Left ventricle myocardium inferior (tissue), 1 donor: Measurements from ENCODE around the gene ZBTB45. TPM values are rescaled to one million over a fixed set of nuclear protein-coding genes. Genes with fewer than 3 reads are reported as not detected.
A peak's percentile ranks its signal among the peaks of the same experiment; 100 is the strongest.

Experiments used
- DNase-seq: peaks from one replicate; pipeline ENCODE4 v3.0.0-alpha.2; 2020
- H3K27ac ChIP-seq: fragments of 200-600 bp; replicated peaks from 2 replicates; pipeline ENCODE4 v1.8.0; 2021
- H3K27me3 ChIP-seq: fragments of 200-600 bp; 2 replicates; pipeline ENCODE4 v1.8.0; 2021; ENCODE audit warnings: low read depth
- H3K36me3 ChIP-seq: fragments of 200-600 bp; 2 replicates; pipeline ENCODE4 v1.8.0; 2021
- H3K4me1 ChIP-seq: fragments of 200-600 bp; 2 replicates; pipeline ENCODE4 v1.8.0; 2021
- H3K4me3 ChIP-seq: fragments of 200-600 bp; 2 replicates; pipeline ENCODE4 v1.8.0; 2021; ENCODE audit warnings: mild to moderate bottlenecking, moderate library complexity
- H3K9me3 ChIP-seq: fragments of 200-600 bp; replicated peaks from 2 replicates; pipeline ENCODE4 v1.8.0; 2021
- intact Hi-C: fragments of 100-400 bp; cut with micrococcal nuclease; formaldehyde crosslinking; loops from one replicate; pipeline ENCODE4 v1.11.0; 2022
- total RNA-seq: library from RNA; stranded (reverse); fragmentation: NEBNext Ultra II Directional; extraction: Animal tissue kit (Norgen Biotek cat#: 25700); gene quantifications from one replicate; pipeline ENCODE4 v1.2.1, GENCODE V29; 2021
- TF ChIP-seq, protein P1 (sequence below): fragments of 200-600 bp; IDR thresholded peaks from 2 replicates; pipeline ENCODE4 v1.8.0; 2021; ENCODE audit warnings: antibody characterized with exemption, mild to moderate bottlenecking, borderline replicate concordance
- donor health status: DM: no; HTN: yes; CAD: no; lungs with severe emphysema.

Gene ZBTB45
- total RNA-seq, 1 donor from 2014 or later: 10.2 TPM

DNA sequence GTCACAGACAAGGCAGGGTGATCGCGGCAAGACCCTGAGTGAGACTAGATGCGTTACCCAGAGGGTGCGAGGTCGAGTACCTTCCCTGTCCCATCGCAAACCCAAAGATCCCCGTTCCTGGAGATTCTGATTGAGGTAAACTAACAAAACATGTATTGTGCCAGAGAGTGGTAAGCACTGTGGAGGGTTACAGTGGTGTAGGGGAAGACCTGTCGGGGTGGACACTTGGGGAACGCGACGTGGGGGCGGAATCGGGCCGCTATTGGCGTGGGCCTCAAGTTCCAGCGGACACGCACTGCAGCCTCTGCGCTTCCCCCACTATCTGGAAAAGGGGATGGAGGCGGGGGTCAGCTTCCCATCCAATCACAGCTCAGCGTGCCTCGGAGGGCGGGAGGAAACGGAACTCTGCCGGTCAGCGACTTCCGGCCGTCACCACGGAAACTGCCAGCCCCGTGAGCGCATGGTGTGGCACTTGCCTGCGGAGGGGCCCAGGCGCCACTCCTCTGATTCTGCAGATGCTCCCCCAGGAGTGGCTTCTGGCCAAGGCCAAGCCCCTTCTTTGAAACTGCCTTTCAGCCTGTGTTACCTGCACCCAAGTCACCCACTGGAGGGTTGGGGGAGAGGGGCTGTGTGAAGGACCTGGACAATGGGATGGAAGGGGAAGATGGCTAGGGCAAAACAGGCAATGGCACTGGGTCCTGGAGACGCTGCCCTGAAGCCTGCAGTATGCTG, 39.8 kb upstream of the ZBTB45 start:
- TF ChIP-seq, protein P1, sequence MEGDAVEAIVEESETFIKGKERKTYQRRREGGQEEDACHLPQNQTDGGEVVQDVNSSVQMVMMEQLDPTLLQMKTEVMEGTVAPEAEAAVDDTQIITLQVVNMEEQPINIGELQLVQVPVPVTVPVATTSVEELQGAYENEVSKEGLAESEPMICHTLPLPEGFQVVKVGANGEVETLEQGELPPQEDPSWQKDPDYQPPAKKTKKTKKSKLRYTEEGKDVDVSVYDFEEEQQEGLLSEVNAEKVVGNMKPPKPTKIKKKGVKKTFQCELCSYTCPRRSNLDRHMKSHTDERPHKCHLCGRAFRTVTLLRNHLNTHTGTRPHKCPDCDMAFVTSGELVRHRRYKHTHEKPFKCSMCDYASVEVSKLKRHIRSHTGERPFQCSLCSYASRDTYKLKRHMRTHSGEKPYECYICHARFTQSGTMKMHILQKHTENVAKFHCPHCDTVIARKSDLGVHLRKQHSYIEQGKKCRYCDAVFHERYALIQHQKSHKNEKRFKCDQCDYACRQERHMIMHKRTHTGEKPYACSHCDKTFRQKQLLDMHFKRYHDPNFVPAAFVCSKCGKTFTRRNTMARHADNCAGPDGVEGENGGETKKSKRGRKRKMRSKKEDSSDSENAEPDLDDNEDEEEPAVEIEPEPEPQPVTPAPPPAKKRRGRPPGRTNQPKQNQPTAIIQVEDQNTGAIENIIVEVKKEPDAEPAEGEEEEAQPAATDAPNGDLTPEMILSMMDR: no peak
- Histone ChIP-seq H3K9me3 (no peaks in the 10 kb centered on the region), H3K36me3 (peaks cover 19% of the 10 kb centered on the region), H3K4me1 (peaks cover 81% of the 10 kb centered on the region), H3K27me3 (no peaks in the 10 kb centered on the region), H3K27ac (peak overlapping the region; percentile 100), H3K4me3 (peak overlapping the region; percentile 87)
- peak; percentile 90 for DNase-seq
- intact Hi-C loops: no loop called here

DNA sequence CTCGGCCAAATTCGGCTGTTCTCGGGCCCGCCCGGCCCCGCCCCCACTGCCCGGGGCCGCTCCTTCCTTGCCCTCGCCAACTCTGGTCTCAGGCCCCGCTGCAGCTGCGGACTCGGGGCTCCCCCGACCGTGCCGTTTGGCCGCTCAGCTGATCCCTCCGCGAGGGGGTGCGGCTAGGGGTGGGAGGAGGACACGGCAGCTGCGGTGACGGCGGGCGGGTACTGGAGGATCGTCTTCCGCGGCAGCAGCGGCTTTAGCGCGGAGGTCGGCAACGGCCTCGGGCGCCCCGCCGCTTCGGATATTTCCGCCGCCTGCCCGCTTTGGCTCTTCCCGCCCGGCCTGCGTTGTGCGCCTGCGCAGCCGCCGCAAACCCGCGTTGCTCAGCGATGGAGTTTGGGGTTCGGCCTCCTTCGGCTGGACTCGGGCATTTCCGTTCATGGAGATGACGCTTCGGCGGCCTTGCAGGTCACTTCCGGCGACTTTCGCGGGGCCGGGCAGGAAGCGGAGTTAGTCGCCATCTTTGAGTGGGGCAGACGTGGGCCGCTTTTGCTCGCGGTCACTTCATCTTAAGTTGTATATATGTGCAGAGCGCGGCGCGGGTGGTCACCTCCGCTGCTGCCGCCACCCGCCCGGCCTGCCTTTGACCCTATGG, 39.1 kb upstream of the ZBTB45 start:
- H3K27ac ChIP-seq: peak overlapping the region; percentile 100
- H3K9me3 ChIP-seq: no peaks in the 10 kb centered on the region
- TF ChIP-seq, protein P1: no peak
- H3K4me3 ChIP-seq: peak overlapping the region; percentile 87
- DNase-seq: peak; percentile 99
- H3K4me1 ChIP-seq: peaks cover 88% of the 10 kb centered on the region
- no peaks in the 10 kb centered on the region for H3K27me3 ChIP-seq
- intact Hi-C loops: no loop called here
- peaks cover 19% of the 10 kb centered on the region for H3K36me3 ChIP-seq

DNA sequence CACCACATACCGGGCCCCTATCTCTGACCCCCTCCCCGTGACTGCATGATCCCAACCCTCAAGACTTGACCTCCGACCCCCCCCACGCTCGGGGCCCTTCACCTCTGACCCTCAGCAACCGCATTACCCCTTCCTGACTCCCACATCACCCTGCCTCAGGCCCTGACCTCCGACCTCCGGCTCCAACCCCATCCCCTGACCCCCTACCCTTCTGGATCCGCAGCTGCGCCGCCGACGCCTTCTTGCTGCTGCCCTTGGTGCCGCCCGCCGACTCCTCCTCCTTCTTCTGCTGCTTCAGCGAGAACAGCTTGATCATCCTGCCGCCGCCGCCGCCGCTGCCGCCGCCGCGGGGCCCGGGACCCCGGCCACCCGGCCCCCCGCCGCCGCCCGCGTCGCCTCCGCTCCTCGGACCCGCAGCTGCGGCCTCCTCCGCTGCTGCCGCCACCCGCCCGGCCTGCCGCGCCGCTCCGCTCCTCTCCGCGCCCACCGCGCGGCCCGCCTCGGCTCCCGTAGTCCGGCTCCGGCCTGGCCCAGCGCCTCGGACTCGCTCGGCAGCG, 38.5 kb upstream of the ZBTB45 start, which contains the start of gene UBE2M:
Gene UBE2M, minus strand, starts transcription at position 546 of the 557 bp plus-strand sequence. Its CDS starts 230 bp downstream, at position 316.
- Histone ChIP-seq H3K4me3 (peak within 1 kb of the TSS; percentile 87), H3K4me1 (peaks cover 88% of the 10 kb centered on the region), H3K27me3 (no peaks in the 10 kb centered on the region), H3K27ac (peak within 1 kb of the TSS; percentile 100), H3K36me3 (peaks cover 25% of the 10 kb centered on the region), H3K9me3 (no peaks in the 10 kb centered on the region)
- intact Hi-C loops: no loop called here
- TF ChIP-seq, protein P1: no peak
- DNase-seq: peak; percentile 58

DNA sequence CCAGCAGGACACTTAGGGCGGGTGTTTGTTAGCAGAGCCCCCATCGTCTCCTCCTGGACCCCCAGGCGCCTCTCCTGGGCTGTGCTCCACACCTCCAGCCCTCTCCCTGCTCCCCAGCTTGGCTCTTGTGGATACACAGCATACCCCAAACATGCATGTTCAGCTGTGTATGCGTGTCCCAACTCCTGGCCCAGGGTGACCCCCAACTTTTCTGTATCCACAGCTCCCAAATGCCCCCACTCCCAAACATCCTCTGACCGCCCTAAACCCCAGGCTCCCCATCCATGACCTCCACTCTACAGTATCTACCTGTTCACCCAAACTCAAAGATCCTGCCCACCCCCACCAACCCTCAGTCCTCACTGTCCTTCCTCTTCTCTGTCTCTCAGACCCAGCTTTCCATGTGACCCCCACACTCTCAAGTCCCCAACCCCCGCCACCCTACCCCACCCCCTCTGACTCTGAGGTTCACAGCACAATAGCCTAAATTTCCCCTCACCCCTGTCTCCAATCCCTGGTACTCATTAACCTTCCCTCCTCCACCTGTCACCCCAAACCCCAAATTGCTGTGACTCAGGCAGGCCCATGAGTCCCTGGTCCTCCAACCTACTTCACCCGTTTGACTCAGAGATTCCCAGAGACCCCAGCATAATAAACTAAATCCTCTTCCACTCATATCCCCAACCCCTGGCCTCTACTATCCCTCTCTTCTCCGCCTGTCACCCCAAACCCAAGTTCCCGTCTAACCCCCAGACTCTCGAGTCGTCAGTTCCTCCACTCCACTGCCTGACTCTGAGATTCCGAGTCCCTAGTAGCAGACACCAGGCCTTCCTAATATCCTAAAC, 37.8 kb upstream of the ZBTB45 start:
- peak; percentile 13 for DNase-seq
- peaks cover 88% of the 10 kb centered on the region for H3K4me1 ChIP-seq

More for the DNA sequence above, 37.8 kb upstream of the ZBTB45 start:
- intact Hi-C loops: no loop called here
- TF ChIP-seq, protein P1: no peak
- peaks cover 32% of the 10 kb centered on the region for H3K36me3 ChIP-seq
- H3K27me3 ChIP-seq: no peaks in the 10 kb centered on the region
- peak overlapping the region; percentile 100 for H3K27ac ChIP-seq
- H3K4me3 ChIP-seq: peak overlapping the region; percentile 87
- no peaks in the 10 kb centered on the region for H3K9me3 ChIP-seq
